IMR-90 (cell line): ENCODE results near the gene LPAR1. TPM values are rescaled to one million over a fixed set of nuclear protein-coding genes. Genes with fewer than 3 reads are reported as not detected.

Source experiments
- ATAC-seq: fragments of 200-7000 bp; cut with Tn5 transposase; 2 replicates; pipeline ENCODE4 v1.9.1; 2020; ENCODE audit warnings: low read depth, mild to moderate bottlenecking, moderate library complexity
- BruUV-seq: library from RNA; stranded (reverse); fragments of 400-500 nt; replicated peaks from 2 replicates; lab custom pipeline; 2021; lab: Mats Ljungman, UMichigan
- CTCF ChIA-PET: fragments of 300-600 bp; formaldehyde crosslinking; extraction: SDS; loops from one replicate; lab custom pipeline; 2021; ENCODE audit warnings: antibody characterized with exemption; lab: Yijun Ruan, JAX
- POLR2A ChIA-PET: fragments of 300-600 bp; sonication (Branson Sonifier 250); formaldehyde crosslinking; loops from one replicate; lab custom pipeline; 2022; ENCODE audit warnings: antibody characterized with exemption; ENCODE audit not compliant: unreplicated experiment; lab: Charles Lee
- DNase-seq: peaks from one replicate; pipeline ENCODE4 v3.0.0; 2013
- H2AFZ ChIP-seq: replicated peaks from 2 replicates; pipeline ENCODE3; 2013; ENCODE audit warnings: low read length, mild to moderate bottlenecking; ENCODE audit not compliant: poor library complexity
- H2AK5ac ChIP-seq: 2 replicates; pipeline ENCODE4 v1.6.1; 2013; ENCODE audit warnings: low read depth, low read length, inconsistent platforms
- H2AK9ac ChIP-seq: replicated peaks from 2 replicates; pipeline ENCODE3; 2013; ENCODE audit warnings: mild to moderate bottlenecking, low read depth, low read length, moderate library complexity; ENCODE audit not compliant: poor library complexity
- H2BK120ac ChIP-seq: 2 replicates; pipeline ENCODE4 v1.6.1; 2013; ENCODE audit warnings: low read depth, low read length, inconsistent platforms
- H2BK15ac ChIP-seq: 3 replicates; pipeline ENCODE4 v1.6.1; 2013; ENCODE audit warnings: low read depth, low read length, inconsistent platforms
- H2BK20ac ChIP-seq: 2 replicates; pipeline ENCODE4 v1.6.1; 2013; ENCODE audit warnings: low read depth, mild to moderate bottlenecking, inconsistent platforms, low read length, moderate library complexity
- H2BK5ac ChIP-seq: 2 replicates; pipeline ENCODE4 v1.6.1; 2013; ENCODE audit warnings: mild to moderate bottlenecking, low read depth, low read length, inconsistent platforms; ENCODE audit not compliant: poor library complexity, severe bottlenecking
- H3K14ac ChIP-seq: replicated peaks from 2 replicates; pipeline ENCODE4 v1.6.1; 2013; ENCODE audit warnings: low read depth, low read length, inconsistent platforms
- H3K18ac ChIP-seq: 2 replicates; pipeline ENCODE4 v1.6.1; 2013; ENCODE audit warnings: low read depth, low read length, control low read depth
- H3K23ac ChIP-seq: 2 replicates; pipeline ENCODE4 v1.6.1; 2013; ENCODE audit warnings: low read depth, low read length, inconsistent platforms
- H3K27ac ChIP-seq: 2 replicates; pipeline ENCODE4 v1.5.1; 2013; ENCODE audit warnings: mild to moderate bottlenecking, control low read depth, low read length; ENCODE audit not compliant: insufficient read depth
- H3K27me3 ChIP-seq: 2 replicates; pipeline ENCODE4 v1.6.1; 2013; ENCODE audit warnings: low read length; ENCODE audit not compliant: control insufficient read depth, insufficient read depth
- H3K36me3 ChIP-seq: 2 replicates; pipeline ENCODE4 v1.6.1; 2013; ENCODE audit warnings: low read length, mixed read lengths; ENCODE audit not compliant: control insufficient read depth, insufficient read depth
- H3K4ac ChIP-seq: 2 replicates; pipeline ENCODE4 v1.6.1; 2013; ENCODE audit warnings: low read depth, low read length, inconsistent platforms
- H3K4me1 ChIP-seq: 2 replicates; pipeline ENCODE4 v1.6.1; 2013; ENCODE audit warnings: low read length, mixed read lengths; ENCODE audit not compliant: control insufficient read depth, insufficient read depth
- H3K4me2 ChIP-seq: 2 replicates; pipeline ENCODE4 v1.6.1; 2013; ENCODE audit warnings: low read depth, mild to moderate bottlenecking, control low read depth, low read length, moderate library complexity
- H3K4me3 ChIP-seq: 2 replicates; pipeline ENCODE4 v1.5.1; 2013; ENCODE audit warnings: low read depth, mild to moderate bottlenecking, control low read depth, low read length, moderate library complexity; ENCODE audit not compliant: insufficient read depth
- H3K56ac ChIP-seq: 2 replicates; pipeline ENCODE4 v1.6.1; 2013; ENCODE audit warnings: low read length, inconsistent platforms; ENCODE audit not compliant: insufficient read depth; ENCODE audit errors: extremely low read depth
- H3K79me1 ChIP-seq, 2 experiments: 2 replicates each; pipeline ENCODE4 v1.6.1; 2013; ENCODE audit warnings: low read length in 2 of 2, inconsistent platforms in 1 of 2, low read depth in 1 of 2
- H3K9ac ChIP-seq: 2 replicates; pipeline ENCODE4 v1.6.1; 2013; ENCODE audit warnings: low read depth, low read length, control low read depth
- H3K9me1 ChIP-seq: 2 replicates; pipeline ENCODE4 v1.6.1; 2013; ENCODE audit warnings: low read length, inconsistent platforms; ENCODE audit not compliant: insufficient read depth
- H3K9me3 ChIP-seq: 2 replicates; pipeline ENCODE4 v1.6.1; 2013; ENCODE audit warnings: low read length; ENCODE audit not compliant: control insufficient read depth, insufficient read depth
- H4K20me1 ChIP-seq: 2 replicates; pipeline ENCODE4 v1.6.1; 2013; ENCODE audit warnings: low read length, inconsistent platforms; ENCODE audit not compliant: insufficient read depth
- H4K5ac ChIP-seq: 2 replicates; pipeline ENCODE4 v1.6.1; 2013; ENCODE audit warnings: mild to moderate bottlenecking, low read depth, low read length, control low read depth
- H4K8ac ChIP-seq, 2 experiments: 2 replicates each; pipeline ENCODE4 v1.6.1; 2013; ENCODE audit warnings: low read depth in 2 of 2, low read length in 2 of 2, control low read depth in 1 of 2, inconsistent platforms in 1 of 2
- H4K91ac ChIP-seq: 2 replicates; pipeline ENCODE4 v1.6.1; 2013; ENCODE audit warnings: low read depth, low read length, inconsistent platforms; ENCODE audit not compliant: insufficient read depth
- CEBPB ChIP-seq: IDR thresholded peaks from 2 replicates; pipeline ENCODE4 v1.6.1; 2012; ENCODE audit warnings: low read depth, low read length, improper control_type of control experiment
- FOS ChIP-seq: fragments of 150-350 bp; IDR thresholded peaks from 2 replicates; pipeline ENCODE4 v1.6.1; 2016; ENCODE audit warnings: low read depth, low read length
- NFE2L2 ChIP-seq: fragments of 150-350 bp; IDR thresholded peaks from 2 replicates; pipeline ENCODE4 v1.6.1; 2016; ENCODE audit warnings: low read depth, mild to moderate bottlenecking, low read length
- POLR2A ChIP-seq: IDR thresholded peaks from 2 replicates; pipeline ENCODE4 v1.6.1; 2012; ENCODE audit warnings: mild to moderate bottlenecking, low read depth, low read length
- RCOR1 ChIP-seq: IDR thresholded peaks from 2 replicates; pipeline ENCODE4 v1.6.1; 2012; ENCODE audit warnings: mild to moderate bottlenecking, low read length, improper control_type of control experiment; ENCODE audit not compliant: insufficient replicate concordance
- WGBS, 2 experiments: methylation state at CpG; one replicate each; pipeline versions ENCODE4 v1.1.5 to v1.1.7; 2013; ENCODE audit warnings: missing lambda C conversion rate in 2 of 2; ENCODE audit not compliant: insufficient read length in 1 of 2; ENCODE audit errors: extremely low coverage in 2 of 2; 5-methylcytosine and 5-hydroxymethylcytosine counted together
- dilution Hi-C: fragments of 300-500 bp; cut with HindIII; formaldehyde crosslinking; loops from one replicate; pipeline ENCODE4 v1.14.3; 2018; ENCODE audit warnings: low sequenced_read_pairs; ENCODE audit not compliant: unreplicated experiment
- in situ Hi-C: fragments of 300-500 bp; cut with MboI; formaldehyde crosslinking; loops from 3 replicates; pipeline ENCODE4 v1.14.3; 2019; ENCODE audit warnings: low sequenced_read_pairs, inconsistent platforms, mixed read lengths
- intact Hi-C: fragments of 100-400 bp; cut with micrococcal nuclease; formaldehyde crosslinking; loops from 2 replicates; pipeline ENCODE4 v1.10.0; 2022
- polyA plus RNA-seq, 3 experiments: library from polyadenylated mRNA; depleted of rRNA; stranded (reverse); fragments of >200 nt; gene quantifications; 2 replicates each; pipeline ENCODE4 v1.2.3, GENCODE V29; 2012; ENCODE audit warnings: low replicate concordance in 1 of 3
- total RNA-seq: library from RNA; depleted of rRNA; stranded (reverse); fragments of >200 nt; gene quantifications from 2 replicates; pipeline ENCODE4 v1.2.3, GENCODE V29; 2012
- TF ChIP-seq, protein P1 (sequence below): fragments of 150-350 bp; IDR thresholded peaks from 2 replicates; pipeline ENCODE4 v1.6.1; 2016; ENCODE audit warnings: low read depth, mild to moderate bottlenecking, low read length, moderate library complexity, borderline replicate concordance

The LPAR1 gene
- total and polyA plus RNA-seq, 2 of the 4 experiments (the other 2 are of a cell fraction), result 171 to 315 TPM

DNA sequence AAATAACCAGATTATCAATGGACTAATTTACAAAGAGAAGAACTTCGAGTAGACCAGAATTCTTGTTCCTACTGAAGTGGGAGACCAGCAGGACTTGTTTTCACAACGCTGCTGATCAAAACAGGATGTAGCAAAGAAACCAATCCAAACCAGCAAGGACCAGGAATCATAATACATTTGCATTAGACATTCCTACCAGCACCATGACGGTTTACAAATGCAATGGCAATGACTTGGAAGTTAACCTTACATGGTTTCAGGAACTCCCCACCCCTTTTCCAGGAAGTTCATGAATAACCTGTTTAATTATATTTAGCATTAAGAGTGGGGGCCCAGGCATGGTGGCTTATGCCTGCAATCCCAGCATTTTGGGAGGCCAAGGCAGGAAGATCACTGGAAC lies 100.0 kb downstream of the LPAR1 start:
- Histone ChIP-seq H3K27ac (no peak overlapping the region), H2BK20ac (no peak overlapping the region), H4K5ac (peak overlapping the region; percentile 84; the same call in 1 of the 2 replicates), H3K23ac (no peak overlapping the region), H3K9me1 (peaks cover 15% of the 10 kb centered on the region; the same call in 1 of the 2 replicates), H3K4ac (peak overlapping the region; percentile 75), H3K79me1 (peaks cover 58 to 80% of the 10 kb centered on the region in 2 experiments), H2AK5ac (peak overlapping the region; percentile 30; the same call in 1 of the 2 replicates), H3K4me2 (no peak overlapping the region), H2BK5ac (peak overlapping the region; percentile 99), H2AFZ (no peak overlapping the region), H3K9me3 (no peaks in the 10 kb centered on the region), H3K9ac (no peak overlapping the region), H3K4me3 (no peak overlapping the region), H3K36me3 (peaks cover 40% of the 10 kb centered on the region), H3K18ac (peak overlapping the region; percentile 65; the same call in 1 of the 2 replicates), H2BK120ac (peak overlapping the region; percentile 44; the same call in 1 of the 2 replicates), H4K8ac (peak overlapping the region; percentile 79 to 82; a peak in 3 of 4 replicates), H4K91ac (peak overlapping the region; percentile 76; the same call in 1 of the 2 replicates), H3K14ac (peak overlapping the region; percentile 42), H2BK15ac (peak overlapping the region; percentile 77; the same call in 2 of the 3 replicates), H3K4me1 (peaks cover 30% of the 10 kb centered on the region), H2AK9ac (no peak overlapping the region), H4K20me1 (peaks cover 24% of the 10 kb centered on the region; the same call in 1 of the 2 replicates), H3K27me3 (no peaks in the 10 kb centered on the region), H3K56ac (no peak overlapping the region)
- in situ Hi-C loops, result no loop called here
- WGBS, 2 experiments, result no CpG with 5 or more reads among the region's 3 CpGs
- intact Hi-C loops, result loop anchor here (5.0 kb wide), 1 partner anchor 99 kb away; the partner anchor contains the start of gene LPAR1
- no peak for DNase-seq
- ChIA-PET CTCF (no interaction called here), POLR2A (no interaction called here)
- no TSS peak for BruUV-seq
- dilution Hi-C loops, result no loop called here
- TF ChIP-seq, protein P1, sequence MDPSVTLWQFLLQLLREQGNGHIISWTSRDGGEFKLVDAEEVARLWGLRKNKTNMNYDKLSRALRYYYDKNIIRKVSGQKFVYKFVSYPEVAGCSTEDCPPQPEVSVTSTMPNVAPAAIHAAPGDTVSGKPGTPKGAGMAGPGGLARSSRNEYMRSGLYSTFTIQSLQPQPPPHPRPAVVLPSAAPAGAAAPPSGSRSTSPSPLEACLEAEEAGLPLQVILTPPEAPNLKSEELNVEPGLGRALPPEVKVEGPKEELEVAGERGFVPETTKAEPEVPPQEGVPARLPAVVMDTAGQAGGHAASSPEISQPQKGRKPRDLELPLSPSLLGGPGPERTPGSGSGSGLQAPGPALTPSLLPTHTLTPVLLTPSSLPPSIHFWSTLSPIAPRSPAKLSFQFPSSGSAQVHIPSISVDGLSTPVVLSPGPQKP, result no peak
- TF ChIP-seq POLR2A, result no peak
- no peak for TF ChIP-seq CEBPB
- no peak for TF ChIP-seq FOS
- TF ChIP-seq RCOR1, result no peak
- no peak for TF ChIP-seq NFE2L2
- no peak for ATAC-seq
